Esophagus squamous epithelium (tissue), 5 donors: ENCODE results near the gene SPATA31E1. TPM values are rescaled to one million over a fixed set of nuclear protein-coding genes. Genes with fewer than 3 reads are reported as not detected.

Experiments used
- DNase-seq: peaks from one replicate; lab custom pipeline; 2025; lab: John Stamatoyannopoulos, UW
- H3K27ac ChIP-seq, 4 donors: fragments of 200-600 bp; sonication (generic); one replicate each; pipeline ENCODE4 v1.5.1; 2016 to 2019; ENCODE audit warnings: mild to moderate bottlenecking in 1 of 4
- H3K27me3 ChIP-seq, 4 donors: fragments of 200-600 bp; sonication (generic); 1 replicate in 3 of 4; 2 replicates in 1 of 4; pipeline versions ENCODE4 v1.5.1 to v1.6.0; 2017 to 2021; ENCODE audit warnings: antibody characterized with exemption in 1 of 4
- H3K36me3 ChIP-seq, 3 donors: fragments of 200-600 bp; sonication (generic); one replicate each; pipeline ENCODE4 v1.5.1; 2016 to 2019
- H3K4me1 ChIP-seq, 3 donors: fragments of 200-600 bp; sonication (generic); one replicate each; pipeline ENCODE4 v1.5.1; 2017 to 2019
- H3K4me3 ChIP-seq, 4 donors: fragments of 200-600 bp; sonication (generic); 1 replicate in 3 of 4; 2 replicates in 1 of 4; pipeline ENCODE4 v1.5.1; 2016 to 2019; ENCODE audit warnings: mild to moderate bottlenecking in 2 of 4, moderate library complexity in 1 of 4
- H3K9me3 ChIP-seq, 3 donors: fragments of 200-600 bp; sonication (generic); one replicate each; pipeline ENCODE4 v1.5.1; 2016 to 2019
- POLR2A ChIP-seq, 4 donors: fragments of 450-650 bp; IDR thresholded peaks; one replicate each; pipeline ENCODE4 v1.6.1; 2017; ENCODE audit warnings: antibody characterized with exemption in 4 of 4, mild to moderate bottlenecking in 4 of 4, moderate library complexity in 3 of 4
- WGBS, 2 donors: methylation state at CpG; one replicate each; pipeline ENCODE4 v1.1.5; 2018; 5-methylcytosine and 5-hydroxymethylcytosine counted together
- intact Hi-C: fragments of 100-400 bp; cut with DNase I; formaldehyde crosslinking; loops from one replicate; pipeline ENCODE4 v1.15.0; 2022
- total RNA-seq, 4 donors: library from RNA; depleted of rRNA; stranded (reverse); fragments of >200 nt; gene quantifications; one replicate each; pipeline ENCODE4 v1.1.0, GENCODE V29; 2016
- TF ChIP-seq, protein P1 (sequence below), 6 experiments: fragments of 450-650 bp in 4 of 6; fragments of 200-600 bp in 2 of 6; sonication (generic) in 2 of 6; IDR thresholded peaks; one replicate each; pipeline ENCODE4 v1.5.1; 2016 to 2019; ENCODE audit warnings: antibody characterized with exemption in 6 of 6, mild to moderate bottlenecking in 4 of 6, moderate library complexity in 4 of 6
- donor health status: DM: yes; HTN: yes; CAD: no.

SPATA31E1 gene
- total RNA-seq, 4 donors from 2014 or later = not detected

DNA sequence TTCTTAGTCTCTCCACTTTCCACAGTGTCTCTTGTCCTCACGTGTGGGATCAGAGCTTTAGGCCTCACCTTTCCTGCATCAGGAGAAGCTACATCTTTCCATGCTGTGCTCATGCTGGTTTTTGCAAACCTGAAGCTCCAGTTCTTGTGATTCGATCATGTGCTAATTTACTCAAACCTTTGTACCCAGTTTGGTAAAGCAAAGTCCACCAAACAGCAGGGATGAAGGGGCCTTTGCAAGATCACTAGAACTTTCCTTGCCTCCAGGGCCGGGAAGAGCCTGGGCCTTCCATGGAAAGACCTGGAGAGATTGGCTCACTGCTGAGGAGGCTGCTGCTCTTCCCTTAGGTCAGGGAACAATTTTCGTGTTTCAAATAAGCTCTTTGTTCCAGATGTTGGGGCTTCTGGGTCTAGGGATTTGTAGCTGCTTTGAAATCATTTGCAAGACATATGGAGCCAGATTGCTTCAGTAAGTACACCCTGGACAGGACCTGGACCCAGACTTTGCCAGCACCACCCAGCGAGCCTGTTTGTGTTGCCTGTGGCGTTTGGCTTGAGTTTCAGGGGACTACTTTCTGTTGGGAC, 18.7 kb upstream of the SPATA31E1 start:
- TF ChIP-seq POLR2A (IDR thresholded peaks at IDR 0.05) = no peak
- TF ChIP-seq, protein P1, sequence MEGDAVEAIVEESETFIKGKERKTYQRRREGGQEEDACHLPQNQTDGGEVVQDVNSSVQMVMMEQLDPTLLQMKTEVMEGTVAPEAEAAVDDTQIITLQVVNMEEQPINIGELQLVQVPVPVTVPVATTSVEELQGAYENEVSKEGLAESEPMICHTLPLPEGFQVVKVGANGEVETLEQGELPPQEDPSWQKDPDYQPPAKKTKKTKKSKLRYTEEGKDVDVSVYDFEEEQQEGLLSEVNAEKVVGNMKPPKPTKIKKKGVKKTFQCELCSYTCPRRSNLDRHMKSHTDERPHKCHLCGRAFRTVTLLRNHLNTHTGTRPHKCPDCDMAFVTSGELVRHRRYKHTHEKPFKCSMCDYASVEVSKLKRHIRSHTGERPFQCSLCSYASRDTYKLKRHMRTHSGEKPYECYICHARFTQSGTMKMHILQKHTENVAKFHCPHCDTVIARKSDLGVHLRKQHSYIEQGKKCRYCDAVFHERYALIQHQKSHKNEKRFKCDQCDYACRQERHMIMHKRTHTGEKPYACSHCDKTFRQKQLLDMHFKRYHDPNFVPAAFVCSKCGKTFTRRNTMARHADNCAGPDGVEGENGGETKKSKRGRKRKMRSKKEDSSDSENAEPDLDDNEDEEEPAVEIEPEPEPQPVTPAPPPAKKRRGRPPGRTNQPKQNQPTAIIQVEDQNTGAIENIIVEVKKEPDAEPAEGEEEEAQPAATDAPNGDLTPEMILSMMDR (IDR thresholded peaks at IDR 0.05) = no peak
- Histone ChIP-seq H3K4me3 (no peak overlapping the region), H3K36me3 (no peaks in the 10 kb centered on the region), H3K4me1 (no peaks in the 10 kb centered on the region), H3K27me3 (no peaks in the 10 kb centered on the region), H3K27ac (no peak overlapping the region), H3K9me3 (peaks cover 0 to 14% (median 3%) of the 10 kb centered on the region in 3 donors)
- intact Hi-C loops = no loop called here
- WGBS, 2 donors = 59 to 63% methylated on average over 6 of the region's 6 CpGs
- no peak for DNase-seq

DNA sequence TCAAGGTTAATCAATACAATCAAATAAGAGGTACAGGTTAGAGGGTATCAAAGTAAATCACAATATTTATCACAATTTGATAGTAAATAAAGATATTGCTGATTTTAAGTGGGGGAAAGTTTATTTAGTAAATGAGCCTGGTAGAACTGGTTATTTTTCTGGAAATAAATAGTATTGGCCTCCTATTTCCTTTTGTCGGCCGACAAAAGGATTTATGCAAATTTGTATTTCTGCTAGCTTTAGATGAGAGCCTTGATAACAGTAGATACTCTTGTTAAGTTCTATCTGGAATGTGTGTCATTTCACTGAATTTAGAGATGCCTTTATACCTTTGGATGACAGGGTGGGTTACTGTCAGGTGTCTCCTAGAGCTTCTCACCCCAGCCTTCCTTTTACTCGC, 17.8 kb upstream of the SPATA31E1 start:
- H3K27me3 ChIP-seq = no peaks in the 10 kb centered on the region
- intact Hi-C loops = no loop called here
- 86 to 91% methylated on average over 3 of the region's 3 CpGs for WGBS, 2 donors

DNA sequence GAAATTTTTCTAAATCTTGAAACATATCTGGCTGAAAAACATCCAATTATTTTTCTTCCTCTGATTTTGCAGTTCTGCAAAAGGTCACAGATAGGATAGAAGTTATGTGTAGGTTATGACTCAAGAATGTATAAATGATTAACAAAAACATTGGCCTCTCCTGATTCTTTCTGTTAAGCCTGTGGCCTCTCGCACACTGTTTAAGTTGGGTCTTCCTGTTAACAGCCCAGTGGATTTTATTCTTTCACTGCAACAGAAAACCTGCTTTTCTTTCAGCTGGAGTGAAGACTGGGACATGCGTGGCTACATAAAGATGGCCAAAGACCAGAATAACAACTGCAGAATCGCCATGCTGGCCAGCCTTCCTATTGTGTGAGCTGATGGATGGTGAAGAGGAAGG, 17.1 kb upstream of the SPATA31E1 start:
- Histone ChIP-seq H3K9me3 (peaks cover 0 to 6% (median 0%) of the 10 kb centered on the region in 3 donors), H3K27ac (no peak overlapping the region), H3K27me3 (no peaks in the 10 kb centered on the region), H3K4me1 (no peaks in the 10 kb centered on the region), H3K4me3 (no peak overlapping the region), H3K36me3 (no peaks in the 10 kb centered on the region)
- 70 to 83% methylated on average over 1 to 3 of the region's 3 CpGs for WGBS, 2 donors
- intact Hi-C loops = no loop called here
- no peak for DNase-seq
- TF ChIP-seq POLR2A (IDR thresholded peaks at IDR 0.05) = no peak
- TF ChIP-seq, protein P1 (IDR thresholded peaks at IDR 0.05) = no peak

More for the DNA sequence above, 17.8 kb upstream of the SPATA31E1 start:
- Histone ChIP-seq H3K27ac (no peak overlapping the region), H3K36me3 (no peaks in the 10 kb centered on the region), H3K4me1 (no peaks in the 10 kb centered on the region), H3K9me3 (peaks cover 0 to 7% (median 1%) of the 10 kb centered on the region in 3 donors), H3K4me3 (no peak overlapping the region)
- DNase-seq = no peak
- TF ChIP-seq, protein P1 (IDR thresholded peaks at IDR 0.05) = no peak
- no peak for TF ChIP-seq POLR2A (IDR thresholded peaks at IDR 0.05)

DNA sequence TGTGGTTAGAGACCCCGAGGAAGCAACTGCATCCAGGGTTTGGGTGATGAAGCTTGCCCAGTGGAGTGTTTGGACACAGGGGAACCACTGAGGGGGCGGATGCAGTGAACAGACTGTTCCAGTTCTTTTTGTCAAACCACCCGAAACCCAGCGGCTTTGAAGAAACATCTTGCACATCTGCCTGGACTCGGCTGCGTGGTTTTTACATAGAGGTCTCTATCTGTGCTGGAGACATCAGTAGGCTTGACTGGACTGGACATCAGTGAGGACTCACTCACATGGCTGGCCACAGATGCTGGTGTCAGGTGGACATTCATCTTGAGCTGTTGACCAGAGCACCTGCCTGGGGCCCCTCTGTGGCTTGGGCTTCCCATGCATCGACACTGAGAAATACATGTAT, 15.3 kb upstream of the SPATA31E1 start:
- no peaks in the 10 kb centered on the region for H3K36me3 ChIP-seq
- TF ChIP-seq, protein P1 (IDR thresholded peaks at IDR 0.05) = no peak
- no peak for TF ChIP-seq POLR2A (IDR thresholded peaks at IDR 0.05)
- H3K27ac ChIP-seq = no peak overlapping the region
- no peaks in the 10 kb centered on the region for H3K27me3 ChIP-seq
- 72 to 100% methylated on average over 4 to 6 of the region's 7 CpGs for WGBS, 2 donors
- DNase-seq = no peak
- no peak overlapping the region for H3K4me3 ChIP-seq
- intact Hi-C loops = no loop called here
- no peaks in the 10 kb centered on the region for H3K4me1 ChIP-seq
- H3K9me3 ChIP-seq = no peaks in the 10 kb centered on the region

DNA sequence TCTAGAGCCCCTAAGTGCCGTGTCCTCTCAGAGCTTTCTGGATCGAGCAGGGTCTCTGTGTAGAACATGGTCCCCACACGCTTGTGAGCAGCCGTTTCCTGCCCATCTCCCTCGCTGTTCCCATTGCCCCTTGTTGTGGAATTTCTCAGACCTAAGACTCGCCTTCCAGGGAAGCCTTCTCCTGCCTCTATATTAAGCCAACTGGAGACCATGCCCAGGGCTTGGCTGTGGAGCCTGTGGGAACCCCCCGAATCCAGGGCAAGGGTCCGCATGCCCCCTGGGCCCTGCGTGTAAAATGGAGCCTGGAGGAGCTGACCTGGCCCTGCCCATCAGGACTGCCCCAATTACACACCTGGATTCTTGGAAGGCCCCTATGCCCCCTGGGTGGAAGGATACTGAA, 14.5 kb upstream of the SPATA31E1 start:
- H3K4me3 ChIP-seq = no peak overlapping the region
- H3K27me3 ChIP-seq = no peaks in the 10 kb centered on the region
- H3K36me3 ChIP-seq = no peaks in the 10 kb centered on the region
- no peaks in the 10 kb centered on the region for H3K4me1 ChIP-seq
- H3K9me3 ChIP-seq = no peaks in the 10 kb centered on the region
- no peak for TF ChIP-seq POLR2A (IDR thresholded peaks at IDR 0.05)
- TF ChIP-seq, protein P1 (IDR thresholded peaks at IDR 0.05) = no peak
- WGBS, 2 donors = 85 to 95% methylated on average over 4 to 9 of the region's 9 CpGs
- DNase-seq = no peak
- intact Hi-C loops = no loop called here
- no peak overlapping the region for H3K27ac ChIP-seq
